GM18498 (cell line): ENCODE results near the gene PRR7.
"Not testable (repeated sequence)": the region's sequence is repeated elsewhere in the genome, so short reads cannot be mapped to it uniquely, and the experiment has no call there.

Source experiments
- ATAC-seq: cut with Tn5 transposase; IDR thresholded peaks from one replicate; pipeline ENCODE4 v1.9.1; 2021; ENCODE audit warnings: mild to moderate bottlenecking, moderate library complexity; ENCODE audit not compliant: unreplicated experiment

PRR7 gene

DNA sequence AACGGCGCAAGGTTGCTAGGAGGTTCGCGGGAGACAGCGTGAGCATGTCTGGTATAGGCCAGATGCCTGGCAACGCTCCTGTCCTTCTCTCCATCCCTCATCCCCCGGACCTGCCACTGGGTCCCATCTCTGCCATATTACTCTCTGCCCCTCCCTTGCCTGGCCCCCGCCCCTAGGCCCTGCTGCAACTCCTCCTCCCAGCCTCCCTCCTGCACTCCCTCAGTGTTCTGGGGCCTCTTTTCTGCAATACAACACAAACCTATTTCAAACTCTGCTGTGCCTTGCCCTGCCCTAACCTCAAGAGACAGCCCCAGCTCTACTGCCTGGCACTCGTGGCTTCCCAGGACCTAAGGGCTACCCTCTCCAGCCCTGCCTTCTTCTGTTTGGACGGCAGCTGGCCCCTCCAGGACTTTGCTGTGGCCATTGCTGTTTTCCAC, 35.8 kb downstream of the PRR7 start:
- no peak for ATAC-seq

DNA sequence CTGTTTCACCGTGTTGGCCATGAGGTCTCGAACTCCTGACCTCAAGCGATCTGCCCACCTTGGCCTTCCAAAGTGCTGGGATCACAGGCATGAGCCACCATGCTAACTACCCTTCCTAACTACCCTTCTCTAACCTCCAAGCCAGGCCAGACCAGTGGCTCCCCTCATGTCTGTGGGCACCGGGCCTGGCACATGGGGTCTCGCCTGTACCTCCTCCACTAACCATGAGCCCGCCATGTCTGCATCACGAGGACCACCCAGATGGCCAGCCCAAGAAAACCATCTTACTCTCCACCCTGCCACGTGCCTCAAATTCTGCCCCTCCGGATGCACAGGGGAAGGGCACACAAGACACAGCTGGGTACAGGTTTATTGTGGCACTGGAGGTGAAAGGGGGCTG, 36.4 kb downstream of the PRR7 start:
- ATAC-seq: no peak

DNA sequence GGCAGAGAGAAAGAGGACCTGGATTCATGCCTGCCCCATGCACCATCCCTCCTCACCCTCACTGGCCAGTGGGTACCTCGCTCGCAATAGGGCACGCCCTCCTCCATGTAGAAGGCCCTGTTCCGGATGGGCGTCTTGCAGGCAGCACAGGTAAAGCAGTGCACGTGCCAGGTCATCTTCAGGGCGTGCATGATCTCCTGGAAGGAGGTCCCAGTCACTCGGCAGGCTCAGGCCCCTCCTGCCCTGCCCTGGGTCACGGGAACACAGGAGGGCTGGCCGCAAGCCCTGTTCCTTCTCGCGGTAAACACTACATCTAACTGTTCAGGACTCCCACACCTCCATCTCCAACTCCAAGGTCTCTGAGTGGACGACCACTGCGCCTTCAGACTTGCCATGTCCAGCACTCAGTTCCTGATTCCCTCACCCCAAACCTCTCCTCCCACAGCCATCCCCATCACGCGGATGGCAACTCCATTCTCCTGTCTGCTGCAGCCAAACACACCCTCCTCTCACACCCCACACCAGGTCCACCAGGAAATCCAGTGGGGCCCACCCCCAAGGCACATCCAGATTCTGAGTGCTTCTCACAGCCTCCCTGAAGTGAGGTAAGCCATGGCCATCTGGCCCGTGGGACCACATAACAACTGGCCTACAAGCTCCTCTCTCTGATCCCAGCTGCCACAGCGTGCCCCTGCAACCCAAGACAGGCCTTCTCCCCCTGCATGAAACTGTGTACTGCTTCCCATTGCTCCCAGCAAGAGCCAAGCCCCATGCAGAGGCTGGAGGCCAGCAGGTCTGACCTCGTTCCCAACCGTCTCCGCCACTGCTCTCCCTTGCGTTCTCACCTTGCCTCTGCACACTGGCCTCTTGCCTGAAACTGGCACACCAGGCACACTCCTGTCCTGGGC, 37.6 kb downstream of the PRR7 start:
- ATAC-seq: no peak

DNA sequence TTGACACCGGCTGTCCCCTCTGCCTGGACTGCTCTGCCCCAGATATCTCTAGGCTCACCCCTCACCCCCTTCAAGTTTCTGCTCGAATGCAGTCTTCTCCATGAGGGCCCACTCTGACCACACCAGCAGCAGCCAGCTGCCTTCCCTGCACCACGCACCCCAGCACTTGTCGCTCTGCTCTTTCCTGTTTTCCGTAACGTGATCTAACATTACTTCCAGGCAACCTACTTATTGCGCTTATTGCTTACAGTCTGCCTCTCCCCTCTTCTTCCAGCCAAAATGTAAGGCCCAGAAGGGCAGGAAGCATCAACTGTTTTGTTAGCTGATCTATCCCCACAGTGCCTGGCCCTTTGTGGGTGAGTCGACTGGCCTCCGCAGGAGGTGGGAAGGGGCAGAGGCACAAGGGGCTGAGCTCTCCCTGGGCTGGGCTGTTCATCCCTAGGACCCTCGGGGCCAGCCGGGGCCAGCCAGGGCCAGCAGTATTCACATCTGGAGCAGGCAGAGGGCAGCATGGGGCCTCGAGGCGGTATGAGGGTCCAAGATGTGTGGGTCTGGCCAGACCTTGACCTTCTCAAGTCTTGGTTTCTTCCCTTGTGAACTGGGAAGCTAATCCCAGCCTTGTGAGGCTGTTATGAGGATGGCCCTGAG, 38.4 kb downstream of the PRR7 start:
- ATAC-seq: no peak

DNA sequence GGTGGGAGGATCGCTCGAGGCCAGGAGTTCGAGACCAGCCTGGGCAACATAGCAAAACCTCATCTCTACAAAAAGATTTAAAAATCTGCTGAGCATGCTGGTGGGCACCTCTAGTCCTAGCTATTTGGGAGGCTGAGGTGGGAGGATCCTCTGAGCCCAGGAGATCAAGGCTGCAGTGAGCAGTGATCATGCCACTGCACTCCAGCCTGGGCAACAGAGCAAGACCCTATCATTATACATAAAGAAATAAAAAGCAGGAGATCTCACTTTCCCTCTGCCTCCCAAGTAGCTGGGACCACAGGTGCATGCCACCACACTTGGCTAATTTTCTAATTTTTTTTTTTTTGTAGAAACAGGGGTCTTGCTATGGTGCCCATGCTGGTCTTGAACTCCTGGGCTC, 39.1 kb downstream of the PRR7 start:
- not testable (repeated sequence) for ATAC-seq

DNA sequence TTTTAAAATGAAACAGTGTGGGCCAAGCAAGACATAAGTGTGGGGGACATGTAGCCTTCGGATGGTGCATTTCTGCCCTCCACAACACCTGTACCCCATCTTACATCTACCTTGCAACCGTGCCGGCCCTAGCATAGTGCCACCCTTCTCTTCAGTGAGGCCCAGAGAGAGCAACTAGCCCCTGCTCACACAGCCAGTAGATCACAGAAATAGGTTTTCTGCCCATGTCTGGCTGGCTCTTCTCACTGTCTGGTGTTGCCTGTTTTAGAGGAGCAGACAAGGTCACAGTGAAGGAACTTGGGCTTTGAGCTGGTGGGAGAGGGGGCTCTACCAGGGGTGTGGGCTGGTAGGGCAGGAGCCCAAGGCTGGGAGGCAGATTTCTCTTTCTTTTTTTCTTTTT, 39.6 kb downstream of the PRR7 start:
- ATAC-seq: no peak

DNA sequence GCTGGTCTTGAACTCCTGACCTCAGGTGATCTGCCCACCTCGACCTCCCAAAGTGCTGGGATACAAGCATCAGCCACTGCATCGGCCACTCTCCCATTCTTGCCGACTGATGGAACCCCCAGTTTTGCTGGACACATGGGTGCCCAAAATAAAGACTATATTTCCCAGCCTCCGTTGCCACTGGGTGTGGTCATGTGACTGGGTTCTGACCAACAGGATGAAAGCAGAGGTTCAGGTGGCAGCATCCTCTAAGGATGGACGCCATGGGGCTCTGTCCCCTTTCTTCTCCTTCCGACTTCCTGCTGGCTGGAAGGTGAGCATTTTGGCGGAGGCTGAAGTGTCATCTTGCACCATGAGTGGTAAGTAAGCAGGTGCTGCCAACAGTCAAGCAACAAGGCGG, 40.5 kb downstream of the PRR7 start:
- no peak for ATAC-seq

DNA sequence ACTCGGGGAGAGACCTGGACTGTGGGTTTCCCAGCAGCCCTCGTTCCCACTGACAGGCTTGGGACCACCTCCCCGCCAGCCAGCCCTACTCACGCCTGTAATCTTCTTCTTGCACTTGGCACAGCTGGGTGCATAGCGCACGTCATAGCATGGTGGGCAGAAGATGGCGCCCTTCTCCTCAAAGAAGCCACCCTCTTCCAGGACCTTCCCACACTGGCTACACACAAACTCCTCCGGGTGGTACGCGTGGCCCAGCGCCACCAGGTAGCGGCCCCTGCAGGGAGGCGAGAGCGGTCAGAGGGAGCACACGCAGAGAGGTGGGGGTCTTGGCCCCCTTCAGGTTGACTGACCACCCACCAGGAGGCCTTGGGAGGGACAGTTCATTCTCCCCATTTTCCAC, 41.4 kb downstream of the PRR7 start:
- ATAC-seq: no peak

DNA sequence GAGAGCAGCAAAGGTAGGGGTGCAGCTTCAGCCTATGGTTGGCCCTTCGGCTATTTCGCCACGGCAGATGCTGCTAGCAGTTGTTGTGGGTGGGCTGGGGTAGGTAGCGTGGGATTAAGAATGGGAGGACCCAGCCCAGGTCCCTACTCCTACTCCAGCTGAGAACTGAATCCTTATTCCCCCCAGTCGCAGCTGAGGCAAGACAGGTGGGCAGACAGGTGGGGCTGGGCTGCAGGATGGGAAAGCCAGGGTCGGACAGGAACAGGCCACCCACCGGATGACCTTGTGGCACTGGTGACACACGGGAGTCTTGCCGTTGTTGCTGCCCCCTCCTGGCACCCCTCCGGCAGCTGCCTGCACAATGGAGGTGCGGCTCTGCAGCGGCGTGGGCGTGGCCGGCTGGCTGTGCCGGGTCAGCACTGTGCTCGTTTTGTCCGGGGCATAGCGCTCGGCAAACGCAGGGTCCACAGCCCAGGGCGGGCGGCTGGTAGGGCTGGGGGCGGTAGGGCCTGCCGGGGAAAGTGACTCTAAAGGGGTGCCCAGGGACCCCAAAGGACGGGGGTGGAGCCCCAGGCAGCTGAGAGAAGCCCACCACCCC, 42.6 kb downstream of the PRR7 start:
- no peak for ATAC-seq

DNA sequence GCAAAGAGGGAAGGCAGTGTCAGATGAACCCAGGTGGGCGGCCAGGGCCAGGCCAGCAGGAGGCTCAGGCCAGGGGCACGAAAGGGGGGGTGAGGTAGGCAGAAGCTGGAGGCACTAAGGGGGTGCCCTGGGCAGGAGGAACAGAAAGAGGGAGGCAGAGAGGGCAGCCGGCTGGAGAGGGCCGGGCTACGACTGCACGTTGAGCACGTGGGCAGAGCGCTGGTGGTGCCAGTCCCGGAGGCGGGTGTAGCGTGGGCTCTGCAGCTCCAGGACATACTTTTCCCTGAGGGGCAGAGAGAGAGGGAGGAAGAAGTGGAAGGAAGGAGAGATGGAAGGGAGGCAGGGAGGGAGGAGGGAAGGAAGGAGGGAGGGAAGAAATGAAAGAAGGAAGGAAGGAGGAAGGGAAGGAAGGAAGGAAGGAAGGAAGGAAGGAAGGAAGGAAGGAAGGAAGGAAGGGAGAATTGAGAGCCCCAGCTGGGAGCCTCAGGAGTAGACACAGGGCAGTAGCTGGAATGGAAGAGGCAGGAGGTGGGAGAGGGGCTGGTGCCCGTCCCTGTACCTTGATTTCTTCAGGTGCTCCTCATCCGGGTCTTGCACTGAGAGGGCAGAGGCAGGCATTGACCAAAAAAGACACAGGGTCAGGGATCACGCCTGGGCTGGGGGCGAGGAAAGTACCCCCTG, 43.8 kb downstream of the PRR7 start:
- ATAC-seq: no peak

DNA sequence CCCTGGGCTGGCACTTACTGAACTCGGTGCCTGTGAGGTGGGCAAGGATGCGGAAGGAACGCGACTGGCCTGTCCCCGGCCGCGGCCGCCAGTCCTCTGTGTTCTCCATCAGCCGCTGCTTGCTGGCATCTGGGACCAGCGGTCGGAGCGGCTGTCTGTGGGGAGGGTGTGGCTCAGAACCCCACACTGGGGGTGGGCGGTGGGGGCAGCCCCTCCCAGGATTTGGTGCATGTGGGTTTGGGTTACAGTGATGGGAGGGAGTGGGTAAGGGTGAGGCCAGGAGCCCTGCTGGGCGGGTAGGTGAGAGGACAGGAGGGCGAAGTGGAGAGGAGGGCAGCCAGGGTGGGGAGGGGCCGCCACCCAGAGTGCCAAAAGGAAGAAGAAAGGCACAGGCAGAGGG, 44.4 kb downstream of the PRR7 start:
- ATAC-seq: no peak

DNA sequence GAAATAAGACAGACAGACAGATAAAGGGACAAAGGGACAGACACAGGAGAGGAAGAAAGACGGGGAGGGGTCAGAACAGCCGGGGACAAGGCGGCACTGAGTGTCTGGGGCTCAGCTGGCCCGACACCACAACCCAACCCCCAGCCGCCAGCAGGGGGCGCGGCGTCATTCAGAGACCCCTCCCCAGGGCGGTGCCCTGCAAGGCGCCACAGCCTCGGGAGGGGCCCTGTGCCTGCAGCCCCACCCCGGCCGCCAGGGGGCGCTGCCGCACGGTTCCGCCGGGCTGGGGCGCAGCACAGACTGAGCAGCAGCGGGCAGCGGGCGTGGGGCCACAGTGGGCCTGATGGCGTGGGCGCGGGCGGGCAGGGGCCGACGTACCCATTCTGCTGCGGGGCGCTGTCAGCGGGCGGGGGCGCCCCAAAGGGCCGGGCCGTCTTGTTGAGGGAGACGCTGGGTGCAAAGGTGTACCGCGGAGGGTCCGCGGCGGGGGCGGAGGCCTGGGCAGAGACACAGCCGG, 44.9 kb downstream of the PRR7 start:
- no peak for ATAC-seq

DNA sequence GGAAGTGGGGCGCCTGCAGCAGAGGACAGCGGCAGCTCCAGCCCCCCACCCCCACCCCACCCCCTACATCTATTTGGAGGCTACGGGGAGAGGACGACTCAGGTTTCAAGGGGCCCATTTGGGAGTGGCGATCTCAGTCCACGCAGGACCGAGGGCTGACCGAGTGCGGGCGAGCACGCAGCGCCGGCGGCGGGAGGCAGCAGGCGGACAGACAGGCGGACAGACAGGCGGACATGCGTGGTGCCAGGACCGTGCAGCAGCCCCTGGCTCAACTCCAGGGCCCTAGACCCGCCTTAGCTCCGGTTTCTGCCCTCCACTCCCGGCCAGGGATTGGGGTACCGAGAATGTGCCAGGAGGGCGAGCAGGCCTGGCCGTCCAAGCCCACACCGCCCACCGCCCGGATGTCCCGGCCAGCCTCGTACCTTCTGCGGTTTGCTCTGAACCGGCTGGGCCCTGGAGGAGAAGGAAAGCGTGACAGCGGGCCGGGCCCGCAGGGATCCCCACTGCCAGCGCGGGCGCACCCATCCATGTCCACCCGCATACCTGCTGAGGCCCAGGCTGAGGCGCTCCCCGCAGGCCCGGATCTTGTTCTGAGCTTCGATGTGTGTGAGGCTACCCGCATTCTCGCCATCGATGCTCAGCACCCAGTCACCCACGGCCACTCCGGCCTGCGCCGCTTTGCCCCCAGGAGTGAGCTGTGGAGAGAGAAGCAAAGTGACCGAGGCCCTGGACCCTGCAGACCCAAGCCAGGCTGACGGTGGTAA, 45.6 kb downstream of the PRR7 start:
- no peak for ATAC-seq

DNA sequence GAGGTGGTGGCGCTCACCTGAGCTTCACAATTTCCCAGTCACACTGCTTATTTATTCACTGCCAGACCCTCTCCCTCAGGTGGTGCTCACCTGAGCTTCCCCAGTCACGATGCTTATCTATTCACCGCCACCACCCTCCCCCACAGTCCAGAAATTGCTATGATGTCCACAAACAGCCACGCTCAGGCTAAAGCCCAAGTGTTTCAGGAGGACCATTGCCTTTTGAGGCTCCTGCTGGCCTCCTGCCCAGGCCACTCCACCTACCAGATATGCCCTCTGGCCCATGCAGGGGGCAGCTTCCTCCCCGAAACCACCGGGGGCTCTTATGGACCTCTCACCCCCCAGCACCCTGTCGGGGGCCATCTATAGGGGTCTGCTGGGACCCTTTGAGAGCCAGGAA, 46.2 kb downstream of the PRR7 start:
- no peak for ATAC-seq

DNA sequence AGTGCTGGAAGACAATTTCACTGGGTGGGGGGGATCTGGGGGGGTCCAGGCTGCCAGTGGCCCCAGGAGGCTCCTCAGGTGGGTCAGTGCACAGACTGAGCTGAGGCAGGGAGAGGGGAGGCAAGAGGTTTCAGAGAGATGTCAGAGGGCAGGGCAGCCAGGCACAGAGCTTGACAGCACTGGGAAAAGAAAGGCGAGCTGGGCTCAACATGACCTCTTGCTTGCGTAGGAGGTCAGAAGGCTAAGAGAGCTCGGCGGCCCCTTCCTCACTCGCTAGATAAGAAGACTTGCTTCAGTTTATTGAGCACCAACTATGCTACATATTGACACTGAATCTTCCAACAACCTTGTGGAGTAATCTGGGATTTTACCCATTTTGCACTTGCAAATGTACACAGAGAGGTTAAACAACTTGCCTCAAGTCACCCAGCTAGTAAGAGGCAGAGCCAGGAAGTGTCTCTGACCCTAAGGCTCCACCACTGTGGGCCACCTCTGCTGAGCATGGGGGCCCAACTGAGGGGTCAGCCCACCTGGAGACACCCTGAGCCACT, 47.3 kb downstream of the PRR7 start:
- ATAC-seq: no peak

DNA sequence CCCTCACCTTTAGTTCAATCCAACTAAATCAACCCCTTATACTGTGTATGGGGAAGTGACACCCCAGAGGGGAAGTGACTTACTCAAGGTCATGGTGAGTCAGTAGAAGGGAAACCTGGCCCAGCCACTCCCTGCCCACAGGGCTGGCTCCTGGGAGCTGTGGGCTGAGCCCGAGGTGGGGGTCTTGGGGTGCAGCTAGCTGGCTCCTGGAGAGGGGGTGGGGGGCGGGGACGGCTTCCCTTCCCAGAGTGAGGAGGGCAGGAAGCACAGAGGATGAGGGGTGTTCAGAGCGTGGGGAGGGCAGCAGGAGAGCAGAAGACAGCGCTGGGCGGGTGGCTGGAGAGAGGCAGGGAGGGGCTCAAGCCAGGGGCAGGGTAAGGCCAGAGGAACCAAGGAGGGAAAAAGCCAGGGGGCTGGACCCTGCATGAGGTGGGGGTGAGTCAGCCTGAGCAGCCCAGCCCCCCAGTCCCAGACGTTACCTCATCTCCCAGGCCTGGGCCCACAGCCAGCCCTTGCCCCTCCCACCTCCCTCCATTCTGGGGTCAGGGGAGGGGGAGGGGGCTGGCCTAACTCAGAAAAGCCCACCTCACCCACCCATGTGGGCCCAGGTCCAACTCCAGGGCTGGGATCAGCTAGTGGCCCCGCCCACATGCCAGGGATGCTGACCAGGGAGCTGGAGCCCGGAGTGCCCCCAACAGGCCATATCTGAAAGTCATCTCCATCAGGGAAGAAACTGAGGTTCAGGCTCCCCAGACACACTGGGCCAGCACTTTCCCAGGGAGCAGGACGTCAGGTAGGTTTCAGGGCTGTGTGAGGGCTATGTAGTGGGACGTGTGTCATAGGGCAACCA, 48.0 kb downstream of the PRR7 start:
- ATAC-seq: no peak

DNA sequence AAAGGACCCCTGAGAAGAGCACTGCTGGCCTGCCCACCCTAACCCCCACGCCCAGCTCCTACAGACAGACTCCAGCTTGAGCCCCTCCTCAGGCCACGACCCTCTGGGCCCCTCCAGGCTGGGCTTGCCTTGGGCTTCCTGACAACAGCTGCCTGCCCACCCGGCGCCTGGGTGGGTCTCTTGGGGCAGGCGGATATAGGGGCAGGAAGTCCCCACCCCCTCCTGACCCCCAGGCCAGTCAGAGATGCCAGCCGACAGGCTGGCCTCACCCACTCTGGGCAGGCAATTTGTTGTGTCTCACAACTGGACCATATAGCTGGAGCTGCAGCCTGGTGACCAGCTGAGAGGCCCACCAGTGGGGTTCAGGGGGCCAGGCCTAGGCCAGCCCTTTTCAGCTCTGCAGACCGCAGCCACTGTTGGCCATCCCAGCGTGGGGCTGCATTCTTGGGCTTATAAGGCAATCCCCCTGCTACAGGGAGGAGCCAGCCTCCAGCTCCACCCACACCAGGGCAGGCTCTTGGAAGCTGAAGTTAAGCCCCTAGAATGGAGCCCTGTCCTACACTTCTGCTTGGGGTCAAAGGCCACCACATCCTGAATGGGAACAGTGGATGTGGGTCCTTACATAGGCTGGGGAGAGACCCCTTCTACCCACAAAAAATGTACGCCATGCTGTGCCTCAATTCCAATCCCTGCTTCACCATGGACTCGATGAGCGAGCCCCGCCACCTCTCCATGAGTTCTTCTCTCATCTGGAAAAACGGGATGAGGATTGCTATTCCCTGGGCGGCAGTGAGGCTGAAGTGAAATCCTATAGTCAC, 48.8 kb downstream of the PRR7 start:
- no peak for ATAC-seq

DNA sequence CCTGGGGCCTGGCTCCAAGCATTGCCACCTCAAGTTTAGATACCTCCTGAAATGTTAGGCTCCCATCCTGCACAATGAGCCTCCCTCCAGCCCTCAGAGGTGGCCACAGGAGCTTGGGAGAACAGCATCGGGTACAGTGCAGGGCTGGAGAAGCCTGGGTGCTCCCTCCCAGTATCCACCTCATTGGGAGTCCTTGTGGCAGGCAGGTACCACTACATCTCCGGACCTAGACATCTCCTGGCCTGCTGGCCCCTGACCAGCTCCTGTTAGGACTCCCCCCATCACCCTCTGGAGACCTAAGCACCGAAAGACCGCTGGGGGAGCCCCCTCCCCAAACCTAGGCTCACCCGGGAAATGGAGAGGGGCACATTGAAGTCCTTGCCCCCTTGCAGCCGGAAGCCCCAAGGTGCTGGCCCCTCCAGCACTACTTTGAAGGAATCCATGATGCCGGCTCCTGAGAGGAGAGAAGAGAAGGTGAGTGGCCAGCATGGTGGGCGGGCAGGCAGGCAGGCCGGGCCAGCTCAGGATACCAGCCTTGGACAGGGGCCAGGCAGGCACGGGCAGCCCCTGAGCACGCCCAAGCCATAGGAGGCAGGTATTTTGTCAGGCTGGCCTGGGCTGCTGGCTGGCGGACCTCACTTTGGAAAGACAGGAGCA, 49.6 kb downstream of the PRR7 start:
- ATAC-seq: no peak
